Gastrocnemius medialis (tissue), 4 donors: Measurements from ENCODE around the gene CPTP.

Source experiments
- CTCF ChIP-seq, 5 experiments: fragments of 450-650 bp in 3 of 5; fragments of 200-600 bp in 2 of 5; sonication (generic) in 2 of 5; IDR thresholded peaks in 4 of 5; conservative IDR thresholded peaks in 1 of 5; 1 replicate in 4 of 5; 2 replicates in 1 of 5; pipeline ENCODE4 v1.5.1; 2016 to 2019; ENCODE audit warnings: antibody characterized with exemption in 5 of 5, mild to moderate bottlenecking in 3 of 5, moderate library complexity in 3 of 5
- POLR2A ChIP-seq, 2 donors: fragments of 450-650 bp; IDR thresholded peaks; one replicate each; pipeline ENCODE4 v1.6.1; 2017; ENCODE audit warnings: antibody characterized with exemption in 2 of 2, mild to moderate bottlenecking in 2 of 2, moderate library complexity in 2 of 2

GRCh38 chr1:1332774-1333480 lies 8.3 kb downstream of the CPTP start:
- TF ChIP-seq POLR2A (IDR thresholded peaks at IDR 0.05) (no peak), CTCF (IDR thresholded peaks at IDR 0.05 in 4 of 5, conservative IDR thresholded peaks at IDR 0.05 in 1 of 5) (no peak)
